HepG2 (cell line): Measurements from ENCODE around the gene FBXW5. TPM values are rescaled to one million over a fixed set of nuclear protein-coding genes. Genes with fewer than 3 reads are reported as not detected.
A peak's percentile ranks its signal among the peaks of the same experiment; 100 is the strongest.

ENCODE experiments used
- ZFX ChIP-seq: sonication (generic); formaldehyde crosslinking; IDR thresholded peaks from 2 replicates; pipeline ENCODE4 v1.4.0; 2020; ENCODE audit warnings: mild to moderate bottlenecking, low read depth, missing genetic modification reagents, moderate library complexity
- polyA plus RNA-seq, 8 experiments: library from polyadenylated mRNA; depleted of rRNA in 3 of 8; stranded (reverse) in 7 of 8; unstranded in 1 of 8; fragments of >200 nt; fragmentation: Illumina TruSeq in 4 of 8; extraction: Trizol in 4 of 8; gene quantifications; 2 replicates each; pipeline versions ENCODE4 v1.2.1 to v1.2.3, GENCODE V29; 2011 to 2016; ENCODE audit warnings: low read depth in 4 of 8, missing spikeins in 1 of 8, mixed read lengths in 1 of 8; ENCODE audit not compliant: insufficient read depth in 1 of 8
- total RNA-seq, 5 experiments: library from RNA; depleted of rRNA; stranded (reverse); fragments of >200 nt; fragmentation: Illumina TruSeq; extraction: Trizol; gene quantifications; 2 replicates each; pipeline ENCODE4 v1.2.3, GENCODE V29; 2016; ENCODE audit warnings: low read depth in 1 of 5
- TF ChIP-seq, protein P1 (sequence below), 2 experiments: fragments of 450-650 bp in 1 of 2; sonication (generic) in 1 of 2; formaldehyde crosslinking in 1 of 2; IDR thresholded peaks; 2 replicates each; pipeline versions ENCODE4 v1.6.1 to v1.8.0; 2016 to 2022; ENCODE audit warnings: antibody characterized with exemption in 1 of 2, mild to moderate bottlenecking in 1 of 2, missing genetic modification reagents in 1 of 2

FBXW5 gene
- total and polyA plus RNA-seq, 2 of the 13 experiments (the other 11 are each of a cell fraction or from before 2014, with no cell fraction given), result 52.0 to 60.4 TPM

DNA sequence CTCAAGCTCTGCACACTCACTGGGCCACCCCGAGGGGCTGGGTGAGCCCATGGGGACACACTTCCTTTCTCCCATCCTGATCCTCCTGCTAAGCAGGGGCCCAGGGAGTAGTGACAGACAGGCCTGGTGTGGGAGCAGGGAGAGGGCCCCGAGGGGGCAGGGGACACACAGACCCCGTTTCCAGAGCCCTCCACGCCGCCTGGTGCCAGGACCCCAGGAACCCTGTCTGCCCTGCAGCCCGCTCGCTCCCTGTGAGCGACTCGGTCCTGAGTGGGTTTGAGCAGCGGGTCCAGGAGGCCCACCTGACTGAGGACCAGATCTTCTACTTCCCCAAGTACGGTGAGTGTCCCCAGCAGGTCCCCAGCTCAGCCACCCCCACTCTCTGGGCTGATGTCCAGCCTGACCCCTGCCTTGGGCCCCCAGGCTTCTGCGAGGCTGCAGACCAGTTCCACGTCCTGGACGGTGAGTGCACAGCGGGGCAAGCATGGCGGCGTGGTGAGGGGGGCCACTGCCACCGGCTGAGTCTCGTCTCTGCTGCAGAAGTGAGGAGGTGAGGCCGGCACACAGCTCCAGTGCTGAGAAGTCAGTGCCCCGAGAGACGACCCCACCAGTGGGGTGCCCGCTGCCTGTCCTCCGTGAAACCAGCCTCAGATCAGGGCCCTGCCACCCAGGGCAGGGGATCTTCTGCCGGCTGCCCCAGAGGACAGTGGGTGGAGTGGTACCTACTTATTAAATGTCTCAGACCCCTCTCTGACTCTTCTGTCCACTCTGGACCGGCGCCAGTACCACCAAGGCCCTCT is 1.9 kb upstream of the FBXW5 start (continued):
- 0 out of 2 replicates have a peak, but pooled peaks have one; percentile 29 for TF ChIP-seq ZFX (CRISPR knock-in tag)
- TF ChIP-seq, protein P1, sequence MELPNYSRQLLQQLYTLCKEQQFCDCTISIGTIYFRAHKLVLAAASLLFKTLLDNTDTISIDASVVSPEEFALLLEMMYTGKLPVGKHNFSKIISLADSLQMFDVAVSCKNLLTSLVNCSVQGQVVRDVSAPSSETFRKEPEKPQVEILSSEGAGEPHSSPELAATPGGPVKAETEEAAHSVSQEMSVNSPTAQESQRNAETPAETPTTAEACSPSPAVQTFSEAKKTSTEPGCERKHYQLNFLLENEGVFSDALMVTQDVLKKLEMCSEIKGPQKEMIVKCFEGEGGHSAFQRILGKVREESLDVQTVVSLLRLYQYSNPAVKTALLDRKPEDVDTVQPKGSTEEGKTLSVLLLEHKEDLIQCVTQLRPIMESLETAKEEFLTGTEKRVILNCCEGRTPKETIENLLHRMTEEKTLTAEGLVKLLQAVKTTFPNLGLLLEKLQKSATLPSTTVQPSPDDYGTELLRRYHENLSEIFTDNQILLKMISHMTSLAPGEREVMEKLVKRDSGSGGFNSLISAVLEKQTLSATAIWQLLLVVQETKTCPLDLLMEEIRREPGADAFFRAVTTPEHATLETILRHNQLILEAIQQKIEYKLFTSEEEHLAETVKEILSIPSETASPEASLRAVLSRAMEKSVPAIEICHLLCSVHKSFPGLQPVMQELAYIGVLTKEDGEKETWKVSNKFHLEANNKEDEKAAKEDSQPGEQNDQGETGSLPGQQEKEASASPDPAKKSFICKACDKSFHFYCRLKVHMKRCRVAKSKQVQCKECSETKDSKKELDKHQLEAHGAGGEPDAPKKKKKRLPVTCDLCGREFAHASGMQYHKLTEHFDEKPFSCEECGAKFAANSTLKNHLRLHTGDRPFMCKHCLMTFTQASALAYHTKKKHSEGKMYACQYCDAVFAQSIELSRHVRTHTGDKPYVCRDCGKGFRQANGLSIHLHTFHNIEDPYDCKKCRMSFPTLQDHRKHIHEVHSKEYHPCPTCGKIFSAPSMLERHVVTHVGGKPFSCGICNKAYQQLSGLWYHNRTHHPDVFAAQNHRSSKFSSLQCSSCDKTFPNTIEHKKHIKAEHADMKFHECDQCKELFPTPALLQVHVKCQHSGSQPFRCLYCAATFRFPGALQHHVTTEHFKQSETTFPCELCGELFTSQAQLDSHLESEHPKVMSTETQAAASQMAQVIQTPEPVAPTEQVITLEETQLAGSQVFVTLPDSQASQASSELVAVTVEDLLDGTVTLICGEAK (IDR thresholded peaks at IDR 0.05), result no peak
- TF ChIP-seq, protein P1 (CRISPR knock-in tag; IDR thresholded peaks at IDR 0.05), result 0 out of 2 replicates have a peak, but pooled peaks have one; percentile 24
- TF ChIP-seq, all 625 proteins: peak for 9
